HG02884 (cell line): ENCODE measurements around the gene MYH7.
"Not testable (repeated sequence)": the region's sequence is repeated elsewhere in the genome, so short reads cannot be mapped to it uniquely, and the experiment has no call there.

ENCODE experiments used
- ATAC-seq: cut with Tn5 transposase; IDR thresholded peaks from one replicate; pipeline ENCODE4 v1.9.1; 2021; ENCODE audit warnings: mild to moderate bottlenecking, moderate library complexity; ENCODE audit not compliant: unreplicated experiment

MYH7 gene

GRCh38 chr14:23431486-23431885 lies 4.0 kb downstream of the MYH7 start:
- ATAC-seq, result no peak

GRCh38 chr14:23430723-23431085 lies 4.8 kb downstream of the MYH7 start:
- ATAC-seq, result no peak

- no peak for ATAC-seq
Observed at GRCh38 chr14:23430016-23430722, 5.3 kb downstream of the MYH7 start.

DNA sequence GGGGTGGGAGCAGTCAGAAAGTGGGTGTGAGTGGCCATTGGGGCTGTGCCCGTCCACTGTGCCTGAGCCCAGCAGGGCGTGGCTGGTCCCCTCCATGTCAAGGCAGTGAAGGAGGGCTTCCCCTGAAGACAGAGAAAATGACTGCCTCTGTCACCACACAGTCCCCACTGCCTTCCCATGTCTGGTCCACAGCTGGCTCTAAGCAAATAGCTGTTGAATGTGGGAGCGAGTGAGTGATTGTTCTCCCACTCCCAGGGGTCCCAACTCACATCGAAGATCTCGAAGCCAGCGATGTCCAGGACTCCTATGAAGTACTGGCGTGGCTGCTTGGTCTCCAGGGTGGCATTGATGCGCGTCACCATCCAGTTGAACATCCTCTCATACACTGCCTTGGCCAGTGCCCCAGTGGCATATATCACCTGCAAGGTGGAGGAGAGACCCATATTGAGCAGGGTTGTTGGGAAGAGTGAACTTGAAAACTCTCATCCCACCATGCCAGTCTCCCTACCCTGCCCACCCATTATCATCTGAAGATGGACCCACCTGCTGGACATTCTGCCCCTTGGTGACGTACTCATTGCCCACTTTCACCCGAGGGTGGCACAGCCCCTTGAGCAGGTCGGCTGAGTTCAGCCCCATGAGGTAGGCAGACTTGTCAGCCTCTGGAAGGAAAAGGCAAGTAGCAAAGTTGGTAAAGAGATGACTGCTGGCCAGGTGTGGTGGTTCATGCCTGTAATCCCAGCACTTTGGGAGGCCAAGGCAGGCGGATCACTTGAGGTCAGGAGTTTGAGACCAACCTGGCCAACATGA lies 6.6 kb downstream of the MYH7 start:
- no peak for ATAC-seq

- ATAC-seq, result not testable (repeated sequence)
Observed at GRCh38 chr14:23425798-23426197, 9.7 kb downstream of the MYH7 start.

- no peak for ATAC-seq
Observed at GRCh38 chr14:23425169-23425568, 10.3 kb downstream of the MYH7 start.

DNA sequence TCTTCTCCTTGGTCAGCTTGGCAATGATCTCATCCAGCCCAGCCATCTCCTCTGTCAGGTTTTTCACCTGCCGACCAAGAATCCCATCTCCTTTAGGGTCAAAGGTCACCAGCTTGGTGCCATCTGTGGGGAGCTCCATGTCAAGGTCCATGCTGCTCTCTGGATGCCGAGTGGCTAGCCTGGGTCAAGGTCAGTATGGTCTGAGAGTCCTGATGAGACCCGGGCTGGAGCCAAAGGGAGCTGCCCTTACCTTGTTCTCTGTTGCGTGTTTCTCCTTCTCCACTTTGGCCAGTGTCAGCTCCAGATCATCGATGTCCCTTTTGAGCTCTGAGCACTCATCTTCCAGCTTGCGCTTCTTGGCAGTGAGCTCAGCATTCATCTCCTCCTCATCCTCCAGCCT lies 11.8 kb downstream of the MYH7 start:
- no peak for ATAC-seq

- ATAC-seq, result no peak
Observed at GRCh38 chr14:23421594-23421993, 13.9 kb downstream of the MYH7 start.

GRCh38 chr14:23419646-23420045 lies 15.8 kb downstream of the MYH7 start:
- ATAC-seq, result not testable (repeated sequence)

DNA sequence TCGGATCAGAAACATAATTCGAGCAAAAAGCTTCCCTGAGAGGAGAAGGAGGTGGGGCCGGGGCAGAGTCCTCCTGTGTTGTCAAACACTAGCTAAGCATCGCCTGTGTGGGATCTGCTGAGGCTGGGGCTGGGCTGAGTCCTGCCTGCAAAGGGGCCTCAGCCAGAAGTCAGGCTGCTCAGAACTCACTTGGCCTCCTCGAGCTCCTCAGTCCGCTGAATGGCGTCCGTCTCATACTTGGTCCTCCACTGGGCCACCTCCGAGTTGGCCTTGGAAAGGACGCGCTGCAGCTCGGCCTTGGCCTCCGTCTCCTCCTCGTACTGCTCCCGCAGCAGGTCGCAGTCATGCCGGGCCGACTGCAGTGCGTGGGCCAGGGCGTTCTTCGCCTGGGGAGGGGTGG lies 17.4 kb downstream of the MYH7 start:
- no peak for ATAC-seq

GRCh38 chr14:23417269-23417668 lies 18.2 kb downstream of the MYH7 start:
- not testable (repeated sequence) for ATAC-seq

DNA sequence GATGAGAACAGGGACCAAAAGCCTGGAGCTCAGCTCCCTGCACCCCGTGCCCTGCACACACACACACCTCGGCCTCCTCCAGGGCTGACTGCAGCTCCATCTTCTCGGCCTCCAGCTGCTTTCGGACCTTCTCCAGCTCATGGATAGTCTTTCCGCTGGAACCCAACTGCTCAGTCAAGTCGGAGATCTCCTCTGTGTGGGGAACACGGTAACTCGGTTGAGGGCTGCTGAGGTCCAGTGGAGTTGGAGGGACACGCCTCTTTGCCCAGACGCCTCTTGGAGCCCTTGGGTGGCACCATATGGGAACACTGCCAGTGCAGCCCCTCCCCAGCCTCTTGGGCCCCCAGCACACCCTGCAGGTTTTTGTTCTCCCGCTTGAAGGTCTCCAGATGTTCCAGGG lies 18.7 kb downstream of the MYH7 start:
- no peak for ATAC-seq

DNA sequence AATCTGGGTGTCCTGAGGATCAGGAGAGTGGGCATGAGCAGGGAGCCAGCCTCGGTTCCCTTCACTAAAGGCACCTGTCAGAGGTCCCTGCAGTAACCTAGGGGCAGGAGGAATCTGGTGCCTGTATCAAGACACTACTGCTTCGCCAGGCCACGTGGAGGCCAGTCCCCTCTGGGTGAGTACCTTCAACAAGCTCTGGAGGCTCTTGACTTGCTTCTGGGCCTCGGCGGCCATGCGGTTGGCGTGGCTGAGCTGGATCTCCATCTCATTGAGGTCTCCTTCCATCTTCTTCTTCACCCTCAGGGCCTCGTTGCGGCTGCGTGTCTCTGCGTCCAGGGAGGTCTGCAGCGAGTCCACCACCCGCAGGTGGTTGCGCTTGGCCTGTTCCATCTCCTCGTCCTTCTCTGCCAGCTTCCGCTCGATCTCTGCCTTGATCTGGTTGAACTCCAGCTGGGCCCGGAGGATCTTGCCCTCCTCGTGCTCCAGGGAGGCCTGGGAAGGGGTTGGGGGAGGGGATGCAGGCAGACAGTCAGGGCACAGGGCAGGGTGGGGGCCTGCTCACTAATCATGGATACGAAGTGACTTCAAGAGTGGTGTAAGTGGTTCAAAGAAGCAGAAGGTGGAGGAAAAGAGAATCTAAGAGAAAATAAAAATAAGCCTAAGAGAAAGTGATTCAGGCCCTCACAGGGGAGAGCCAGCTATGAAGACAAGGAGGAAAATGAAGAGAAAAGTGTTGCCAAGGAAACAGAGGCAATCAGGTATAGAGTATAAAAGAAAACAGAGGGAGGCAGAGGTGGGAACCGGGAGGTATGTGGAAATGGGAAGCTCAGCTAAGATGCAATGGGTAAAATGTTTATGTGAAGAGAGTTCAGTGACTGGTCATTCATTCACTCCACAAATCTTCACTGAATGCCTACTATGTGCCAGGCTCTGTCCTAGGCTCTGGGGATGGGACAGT lies 19.4 kb downstream of the MYH7 start:
- ATAC-seq, result no peak

DNA sequence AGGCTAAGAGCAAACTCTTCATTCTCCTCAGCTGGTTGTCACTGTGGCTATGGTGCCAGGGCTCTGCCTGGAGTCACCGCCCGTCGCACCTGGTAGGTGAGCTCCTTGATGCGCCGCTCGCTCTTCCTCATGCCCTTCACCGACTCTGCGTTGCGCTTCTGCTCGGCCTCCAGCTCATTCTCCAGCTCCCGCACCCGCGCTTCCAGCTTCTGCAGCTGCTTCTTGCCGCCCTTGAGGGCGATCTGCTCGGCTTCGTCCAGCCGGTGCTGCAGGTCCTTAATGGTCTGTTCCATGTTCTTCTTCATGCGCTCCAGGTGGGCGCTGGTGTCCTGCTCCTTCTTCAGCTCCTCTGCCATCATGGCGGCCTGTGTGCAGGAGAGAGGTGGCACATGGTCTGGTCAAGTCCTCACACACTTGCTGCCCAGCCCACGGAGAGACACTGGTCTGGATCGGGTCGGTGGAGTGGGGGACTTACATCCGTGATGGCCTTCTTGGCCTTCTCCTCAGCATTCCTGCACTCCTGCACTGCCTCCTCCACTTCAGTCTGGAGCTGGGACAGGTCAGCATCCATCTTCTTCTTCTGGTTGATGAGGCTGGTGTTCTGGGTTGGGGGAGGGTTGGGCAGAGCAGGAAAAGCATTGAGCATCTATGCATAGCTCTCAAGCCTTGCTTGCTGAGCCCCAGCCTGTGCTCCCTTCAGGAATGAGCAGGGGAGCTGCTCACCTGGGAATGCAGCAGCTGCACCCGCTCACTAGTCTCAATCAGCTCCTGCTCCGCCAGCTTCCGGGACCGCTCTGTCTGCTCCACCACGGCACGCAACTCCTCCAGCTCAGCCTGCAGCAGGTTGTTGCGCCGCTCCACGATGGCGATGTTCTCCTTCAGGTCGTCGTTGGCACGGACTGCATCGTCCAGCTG lies 20.3 kb downstream of the MYH7 start:
- no peak for ATAC-seq

GRCh38 chr14:23414254-23414653 lies 21.2 kb downstream of the MYH7 start:
- no peak for ATAC-seq

DNA sequence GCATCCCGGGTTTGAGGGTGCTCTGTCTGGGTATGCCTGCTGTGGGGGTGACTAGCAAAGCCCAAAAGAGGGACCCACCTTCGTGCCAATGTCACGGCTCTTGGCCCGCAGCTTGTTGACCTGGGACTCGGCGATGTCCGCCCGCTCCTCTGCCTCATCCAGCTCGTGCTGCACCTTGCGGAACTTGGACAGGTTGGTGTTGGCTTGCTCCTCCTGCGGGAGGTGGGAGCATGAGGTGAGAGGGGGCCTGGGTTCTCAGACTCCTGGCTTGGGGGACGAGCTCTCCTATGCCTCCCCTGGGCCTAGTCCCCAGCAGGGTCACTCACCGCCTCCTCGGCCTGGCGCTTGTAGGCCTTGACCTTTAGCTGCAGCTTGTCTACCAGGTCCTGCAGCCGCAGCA lies 21.8 kb downstream of the MYH7 start:
- ATAC-seq, result no peak

DNA sequence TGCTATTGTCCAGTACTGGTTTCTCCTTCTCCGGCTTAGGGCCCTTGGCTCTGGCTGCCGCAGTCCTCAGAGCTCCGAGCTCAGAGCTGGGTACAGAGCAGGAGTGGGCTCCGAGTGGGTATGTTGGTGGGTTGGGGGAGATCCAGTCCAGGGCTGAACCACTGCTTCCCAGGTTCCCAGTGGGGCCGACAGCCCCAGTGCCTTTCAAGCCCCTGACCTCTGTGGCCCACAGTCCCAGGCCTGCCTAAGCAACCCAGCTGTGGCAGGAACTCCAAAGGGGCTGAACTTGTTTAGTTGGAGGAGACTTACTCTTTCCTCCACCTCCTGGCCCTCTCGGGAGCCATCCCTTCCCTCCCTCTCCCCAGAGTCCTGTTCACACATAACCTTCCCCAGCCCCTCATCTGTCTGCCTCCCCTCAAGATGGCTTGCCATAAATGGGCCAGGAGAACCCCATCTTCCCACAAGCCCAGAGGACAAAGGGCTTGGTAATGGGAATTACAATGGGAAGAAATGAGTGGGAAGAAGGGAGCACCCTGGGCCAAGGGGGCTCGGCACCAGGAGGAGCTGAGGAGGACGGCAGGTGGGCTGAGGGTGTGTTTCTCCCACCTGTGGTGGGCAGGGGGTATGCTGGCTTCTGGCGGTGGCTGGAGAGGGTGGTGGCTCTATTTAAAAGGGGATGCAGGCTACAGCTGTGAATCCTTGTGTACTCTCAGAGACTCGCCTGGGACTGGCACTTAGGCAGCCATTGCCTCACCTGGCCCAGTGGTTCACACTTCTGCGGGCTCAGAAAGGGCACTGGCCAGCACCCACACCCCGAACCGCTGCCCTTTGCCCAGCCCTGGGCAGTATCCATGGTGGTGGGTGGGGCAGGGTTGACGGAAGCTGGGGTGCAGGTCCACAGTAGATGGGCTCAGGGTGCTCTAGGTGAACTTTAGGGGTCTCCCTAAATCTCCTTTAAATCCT lies 23.6 kb downstream of the MYH7 start:
- no peak for ATAC-seq

GRCh38 chr14:23409966-23410635 lies 25.4 kb downstream of the MYH7 start:
- ATAC-seq, result no peak

- no peak for ATAC-seq
Observed at GRCh38 chr14:23409475-23409874, 26.0 kb downstream of the MYH7 start.
